Chondrocyte (in vitro differentiated cells): ENCODE measurements around the gene C11orf54. TPM values are rescaled to one million over a fixed set of nuclear protein-coding genes. Genes with fewer than 3 reads are reported as not detected.
A peak's percentile ranks its signal among the peaks of the same experiment; 100 is the strongest.

Experiments
- DNase-seq: peaks from one replicate; pipeline ENCODE4 v3.0.0; 2021; ENCODE audit warnings: mixed read lengths, low spot score
- H3K27ac Mint-ChIP-seq: one replicate; pipeline ENCODE4 v1.8.0; 2021; ENCODE audit warnings: mild to moderate bottlenecking, moderate library complexity, mixed read lengths; ENCODE audit not compliant: unreplicated experiment
- H3K27me3 Mint-ChIP-seq: 2 replicates; pipeline ENCODE4 v1.8.0; 2021; ENCODE audit warnings: low read depth, mixed read lengths
- H3K36me3 Mint-ChIP-seq: 2 replicates; pipeline ENCODE4 v1.8.0; 2021; ENCODE audit warnings: low read depth, mixed read lengths
- H3K4me1 Mint-ChIP-seq: 2 replicates; pipeline ENCODE4 v1.8.0; 2021; ENCODE audit warnings: low read depth, mild to moderate bottlenecking, mixed read lengths
- H3K4me3 Mint-ChIP-seq: one replicate; pipeline ENCODE4 v1.8.0; 2021; ENCODE audit warnings: mild to moderate bottlenecking, moderate library complexity, mixed read lengths; ENCODE audit not compliant: unreplicated experiment
- H3K9me3 Mint-ChIP-seq: 2 replicates; pipeline ENCODE4 v1.8.0; 2021; ENCODE audit warnings: low read depth, mixed read lengths
- total RNA-seq: library from RNA; stranded (reverse); gene quantifications from 3 replicates; pipeline ENCODE4 v1.2.1, GENCODE V29; 2021
- TF ChIP-seq, protein P1 (sequence below): fragments of 200-600 bp; sonication (generic); IDR thresholded peaks from 2 replicates; pipeline ENCODE4 v1.5.0; 2021; ENCODE audit warnings: antibody characterized with exemption, mild to moderate bottlenecking, moderate library complexity

The C11orf54 gene
- total RNA-seq, 1 donor from 2014 or later, result 13.3 TPM

DNA sequence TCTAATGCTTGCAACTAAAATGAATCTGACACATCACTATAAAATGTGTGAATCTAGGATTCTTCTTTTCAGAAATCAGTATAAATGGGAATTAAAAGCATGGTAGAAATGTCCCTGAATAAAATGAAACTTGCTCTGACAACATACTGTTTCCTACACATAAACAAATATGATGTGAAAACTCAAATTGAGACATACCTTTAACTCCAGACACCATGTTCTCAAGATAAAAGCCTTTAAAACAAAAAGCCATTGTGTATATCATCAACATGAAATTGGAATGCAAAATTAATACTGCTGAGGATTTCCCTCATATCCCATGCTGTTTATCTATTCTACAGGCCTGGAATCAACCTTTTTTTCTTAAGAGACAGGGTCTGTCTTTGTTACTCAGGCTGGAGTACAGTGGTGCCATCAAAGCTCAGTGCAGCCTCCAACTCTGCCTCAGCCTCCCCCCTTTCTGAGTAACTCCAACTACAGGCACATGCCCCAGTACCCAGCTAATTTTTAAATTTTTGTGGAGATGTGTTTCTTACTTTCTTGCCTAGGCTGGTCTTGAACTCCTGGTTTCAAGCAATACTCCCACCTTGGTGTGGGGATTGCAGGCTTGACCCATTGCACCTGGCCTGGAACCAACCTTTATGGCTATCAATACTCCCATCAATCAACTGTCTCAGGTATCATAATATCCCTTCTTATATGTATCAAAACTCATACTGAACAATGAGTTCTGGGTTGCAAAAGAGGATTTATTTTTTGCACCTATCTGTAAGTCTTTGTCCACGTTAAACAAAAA, 6.8 kb upstream of the C11orf54 start:
- H3K27ac Mint-ChIP-seq, result peak overlapping the region; percentile 45
- H3K36me3 Mint-ChIP-seq, result peaks cover 63% of the 10 kb centered on the region
- DNase-seq, result no peak
- TF ChIP-seq, protein P1, sequence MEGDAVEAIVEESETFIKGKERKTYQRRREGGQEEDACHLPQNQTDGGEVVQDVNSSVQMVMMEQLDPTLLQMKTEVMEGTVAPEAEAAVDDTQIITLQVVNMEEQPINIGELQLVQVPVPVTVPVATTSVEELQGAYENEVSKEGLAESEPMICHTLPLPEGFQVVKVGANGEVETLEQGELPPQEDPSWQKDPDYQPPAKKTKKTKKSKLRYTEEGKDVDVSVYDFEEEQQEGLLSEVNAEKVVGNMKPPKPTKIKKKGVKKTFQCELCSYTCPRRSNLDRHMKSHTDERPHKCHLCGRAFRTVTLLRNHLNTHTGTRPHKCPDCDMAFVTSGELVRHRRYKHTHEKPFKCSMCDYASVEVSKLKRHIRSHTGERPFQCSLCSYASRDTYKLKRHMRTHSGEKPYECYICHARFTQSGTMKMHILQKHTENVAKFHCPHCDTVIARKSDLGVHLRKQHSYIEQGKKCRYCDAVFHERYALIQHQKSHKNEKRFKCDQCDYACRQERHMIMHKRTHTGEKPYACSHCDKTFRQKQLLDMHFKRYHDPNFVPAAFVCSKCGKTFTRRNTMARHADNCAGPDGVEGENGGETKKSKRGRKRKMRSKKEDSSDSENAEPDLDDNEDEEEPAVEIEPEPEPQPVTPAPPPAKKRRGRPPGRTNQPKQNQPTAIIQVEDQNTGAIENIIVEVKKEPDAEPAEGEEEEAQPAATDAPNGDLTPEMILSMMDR, result no peak
- H3K4me1 Mint-ChIP-seq, result peaks cover 56% of the 10 kb centered on the region
- no peaks in the 10 kb centered on the region for H3K27me3 Mint-ChIP-seq
- H3K9me3 Mint-ChIP-seq, result no peaks in the 10 kb centered on the region
- no peak overlapping the region for H3K4me3 Mint-ChIP-seq

DNA sequence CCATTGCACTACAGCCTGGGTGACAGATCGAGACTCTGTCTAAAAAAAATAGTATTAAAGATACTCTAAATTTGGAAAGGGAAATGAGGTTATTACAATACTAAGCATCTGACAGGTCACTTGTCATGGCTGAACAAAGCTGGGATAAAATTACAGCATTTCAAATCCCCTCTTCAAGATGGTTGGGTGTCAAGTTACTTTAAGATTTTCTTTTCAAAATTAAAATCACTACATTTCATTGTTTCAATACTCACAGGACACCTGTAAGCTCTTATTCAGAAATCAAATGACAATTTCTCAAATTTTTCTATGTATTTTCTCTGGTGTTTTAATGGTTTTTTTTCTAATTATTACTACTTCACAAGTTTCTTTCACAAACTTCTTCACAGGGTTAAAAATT, 5.8 kb upstream of the C11orf54 start:
- Mint-ChIP-seq H3K36me3 (peaks cover 62% of the 10 kb centered on the region), H3K4me3 (no peak overlapping the region), H3K27me3 (no peaks in the 10 kb centered on the region), H3K9me3 (no peaks in the 10 kb centered on the region), H3K4me1 (peaks cover 64% of the 10 kb centered on the region), H3K27ac (peak overlapping the region; percentile 67)
- no peak for DNase-seq
- TF ChIP-seq, protein P1, result no peak

DNA sequence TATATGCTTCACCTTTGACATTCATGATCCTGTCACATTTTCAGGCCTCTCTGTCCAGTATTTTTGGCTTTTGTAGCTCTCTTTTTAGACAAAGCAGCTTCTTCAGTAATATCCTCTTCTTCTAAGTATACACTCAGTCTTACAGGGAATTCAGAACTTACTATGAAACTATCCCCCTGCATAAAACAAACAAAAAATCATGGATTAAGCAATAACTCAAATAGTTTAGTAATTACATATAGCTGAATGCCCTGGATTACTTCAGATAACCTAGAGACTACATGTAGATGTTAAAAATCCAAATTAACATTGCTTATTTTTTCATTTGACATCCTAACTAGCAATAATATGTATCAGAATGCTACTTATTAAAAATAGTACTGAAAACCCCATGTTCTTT, 5.3 kb upstream of the C11orf54 start:
- no peaks in the 10 kb centered on the region for H3K27me3 Mint-ChIP-seq
- H3K4me3 Mint-ChIP-seq, result no peak overlapping the region
- peak overlapping the region; percentile 67 for H3K27ac Mint-ChIP-seq
- H3K36me3 Mint-ChIP-seq, result peaks cover 63% of the 10 kb centered on the region
- H3K4me1 Mint-ChIP-seq, result peaks cover 66% of the 10 kb centered on the region
- no peaks in the 10 kb centered on the region for H3K9me3 Mint-ChIP-seq
- DNase-seq, result no peak
- TF ChIP-seq, protein P1, result no peak

DNA sequence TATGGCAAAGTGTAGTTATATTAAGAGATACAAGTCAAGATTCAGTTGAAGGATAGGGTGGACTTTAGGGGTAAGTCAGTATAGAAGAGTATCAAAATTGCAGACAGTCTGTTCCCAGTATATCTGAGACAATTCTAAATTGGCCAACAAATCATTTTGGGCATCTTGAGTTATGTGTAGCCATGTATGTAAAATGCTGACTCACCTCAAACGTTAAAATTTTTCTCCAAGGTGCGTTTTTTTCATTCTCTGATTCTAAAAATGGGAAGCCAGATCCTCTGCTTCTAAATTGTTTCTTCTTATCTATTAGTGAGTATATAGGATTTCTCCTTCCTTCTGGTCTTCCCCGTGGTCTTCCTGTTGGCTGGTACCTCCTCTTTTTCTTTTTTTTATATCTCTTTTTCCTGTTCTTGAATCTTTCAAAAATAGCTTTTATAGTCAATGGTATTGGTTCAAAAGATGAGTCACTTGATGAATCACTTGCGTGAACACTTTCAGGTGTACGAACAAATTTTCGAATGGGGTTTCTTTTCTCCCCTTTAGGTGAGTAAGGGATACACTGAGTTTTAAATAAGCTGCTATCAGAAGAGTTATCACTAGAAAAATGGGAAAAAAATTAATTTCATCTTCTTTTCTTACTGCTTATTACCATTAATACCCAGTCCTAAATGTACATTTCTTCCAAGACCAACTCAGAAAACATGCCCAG, 3.4 kb upstream of the C11orf54 start:
- Mint-ChIP-seq H3K27me3 (no peaks in the 10 kb centered on the region), H3K4me1 (peaks cover 72% of the 10 kb centered on the region), H3K4me3 (peak overlapping the region; percentile 96), H3K36me3 (peaks cover 54% of the 10 kb centered on the region), H3K27ac (peak overlapping the region; percentile 99), H3K9me3 (no peaks in the 10 kb centered on the region)
- TF ChIP-seq, protein P1, result no peak
- DNase-seq, result no peak

DNA sequence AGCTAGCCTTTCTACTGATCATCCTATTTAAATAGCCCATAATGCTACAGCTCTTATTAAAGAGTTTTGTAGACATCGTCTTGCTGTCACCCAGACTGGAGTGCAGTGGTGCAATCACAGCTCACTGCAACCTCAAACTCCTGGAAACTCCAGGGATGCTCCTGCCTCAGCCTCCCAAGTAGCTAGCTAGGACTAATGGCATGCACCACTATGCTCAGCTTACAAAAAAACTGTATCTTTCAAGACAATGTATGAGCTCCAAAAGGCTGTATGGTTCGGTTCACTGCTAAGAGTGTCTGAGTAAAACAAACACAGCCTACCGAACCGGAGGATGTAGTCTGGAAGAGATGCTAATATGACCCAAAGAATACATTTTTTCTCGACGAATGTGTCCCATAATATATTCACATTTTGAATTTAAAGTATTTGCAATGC, 2.8 kb upstream of the C11orf54 start:
- no peaks in the 10 kb centered on the region for H3K9me3 Mint-ChIP-seq
- DNase-seq, result no peak
- no peaks in the 10 kb centered on the region for H3K27me3 Mint-ChIP-seq
- H3K27ac Mint-ChIP-seq, result peak overlapping the region; percentile 99
- H3K36me3 Mint-ChIP-seq, result peaks cover 49% of the 10 kb centered on the region
- TF ChIP-seq, protein P1, result no peak
- H3K4me3 Mint-ChIP-seq, result peak overlapping the region; percentile 96
- H3K4me1 Mint-ChIP-seq, result peaks cover 69% of the 10 kb centered on the region
